NCI-H2171 treated with DMSO at 0.1 percent for 48 hours (cell line): ENCODE results near the gene CHRNA5.

Experiments used
- DNase-seq: peaks from one replicate; lab custom pipeline; 2025; lab: John Stamatoyannopoulos, UW

The CHRNA5 gene

DNA sequence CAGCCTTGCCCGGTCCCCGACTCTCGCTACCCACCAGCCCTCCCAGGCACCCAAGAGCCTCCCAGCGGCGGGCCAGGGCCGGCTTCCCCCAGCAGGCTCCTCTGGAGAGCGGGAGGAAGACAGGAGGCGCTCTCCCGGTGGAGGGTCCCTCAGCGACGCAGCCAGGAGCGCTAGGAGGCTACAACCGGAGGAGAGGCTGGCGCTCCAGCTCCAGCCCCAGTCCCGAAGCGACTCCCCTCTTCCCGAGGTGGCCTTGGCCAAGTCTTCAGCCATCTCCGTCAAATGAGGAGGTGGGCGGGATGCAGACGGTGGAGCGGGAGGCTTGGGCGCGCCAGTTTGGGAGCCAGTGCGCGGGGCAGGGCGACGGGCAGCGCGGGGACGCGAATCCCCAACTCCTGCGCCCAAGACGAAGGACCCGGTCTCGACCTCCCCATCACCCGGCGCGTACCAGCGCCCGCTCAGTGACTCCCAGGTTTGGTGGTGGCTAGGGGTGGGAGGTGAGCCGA, 54.8 kb downstream of the CHRNA5 start:
- DNase-seq, result peak; percentile 66

DNA sequence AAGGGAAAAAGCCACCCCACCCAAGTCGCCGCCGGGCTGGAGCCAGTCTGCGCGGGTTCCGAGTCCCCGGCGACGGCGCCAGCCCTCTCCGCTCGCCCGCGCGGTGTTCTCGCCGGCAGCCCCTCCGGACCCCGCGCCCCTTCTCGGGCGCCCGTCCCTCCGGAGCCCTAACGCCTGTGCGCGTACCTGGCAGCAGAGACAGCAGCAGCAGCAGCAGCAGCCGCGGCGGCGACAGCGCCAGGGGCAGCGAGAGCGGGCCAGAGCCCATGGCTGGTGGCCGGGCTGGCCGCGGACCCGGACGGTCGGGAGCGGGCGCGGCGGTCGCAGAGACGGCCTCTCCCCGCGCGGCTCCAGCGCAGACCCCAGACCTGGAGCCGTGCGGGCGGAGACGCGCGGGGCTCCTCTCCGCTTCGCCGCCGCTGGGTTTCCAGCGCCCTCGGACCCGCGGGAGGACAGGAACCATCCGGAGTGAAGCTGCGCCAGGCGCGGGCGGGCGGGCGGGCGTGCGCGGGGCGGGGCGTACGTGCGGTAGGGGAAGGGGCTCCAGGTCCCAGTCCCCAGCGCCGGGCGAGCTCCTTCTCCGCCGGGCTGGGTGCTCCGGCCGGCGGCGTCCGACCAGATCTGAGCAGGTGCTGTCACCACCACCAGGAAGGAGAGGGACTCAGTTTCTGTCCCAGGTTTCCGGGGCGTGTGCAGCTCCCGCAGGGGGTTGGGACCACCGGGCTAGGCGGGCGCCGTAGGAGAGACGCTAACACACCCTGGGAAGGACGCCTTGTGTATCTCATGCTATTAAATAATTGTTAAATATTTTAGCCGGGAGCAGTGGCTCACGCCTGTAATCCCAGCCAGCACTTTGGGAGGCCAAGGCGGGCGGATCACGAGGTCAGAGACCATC, 55.5 kb downstream of the CHRNA5 start, which contains the start of gene CHRNA3:
Gene CHRNA3 (minus strand): TSS at position 470 of the 895 bp plus-strand sequence. CDS start 202 bp downstream, at position 268.
- peak; percentile 37 for DNase-seq

DNA sequence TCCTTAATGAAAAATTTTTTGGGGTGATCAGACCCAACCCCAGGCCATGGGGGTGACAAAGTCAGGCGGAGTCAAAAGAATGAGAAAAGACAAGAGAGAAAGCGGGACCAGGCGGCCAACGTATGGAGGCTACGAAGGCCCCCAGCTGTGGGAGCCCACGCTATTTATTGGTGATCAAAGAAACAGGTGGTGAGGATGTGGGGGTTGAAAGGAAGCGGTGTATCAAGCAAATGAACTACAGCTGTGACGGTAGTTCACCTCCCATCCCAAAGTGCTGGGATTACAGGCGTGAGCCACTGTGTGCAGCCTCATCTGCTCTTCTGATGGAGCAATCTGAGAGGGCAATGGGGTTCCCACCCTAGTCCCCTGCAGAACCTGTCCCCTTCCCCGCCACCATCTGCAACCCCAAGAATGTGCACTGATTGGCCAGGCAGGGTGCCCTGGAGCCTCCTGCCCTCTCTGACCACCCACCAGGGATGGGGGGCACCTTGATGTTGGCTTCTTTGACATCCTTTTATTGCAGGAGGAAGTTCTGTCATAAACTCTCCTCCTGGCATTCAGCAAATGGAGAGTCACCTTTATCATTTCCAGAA, 56.6 kb downstream of the CHRNA5 start:
- DNase-seq, result no peak

DNA sequence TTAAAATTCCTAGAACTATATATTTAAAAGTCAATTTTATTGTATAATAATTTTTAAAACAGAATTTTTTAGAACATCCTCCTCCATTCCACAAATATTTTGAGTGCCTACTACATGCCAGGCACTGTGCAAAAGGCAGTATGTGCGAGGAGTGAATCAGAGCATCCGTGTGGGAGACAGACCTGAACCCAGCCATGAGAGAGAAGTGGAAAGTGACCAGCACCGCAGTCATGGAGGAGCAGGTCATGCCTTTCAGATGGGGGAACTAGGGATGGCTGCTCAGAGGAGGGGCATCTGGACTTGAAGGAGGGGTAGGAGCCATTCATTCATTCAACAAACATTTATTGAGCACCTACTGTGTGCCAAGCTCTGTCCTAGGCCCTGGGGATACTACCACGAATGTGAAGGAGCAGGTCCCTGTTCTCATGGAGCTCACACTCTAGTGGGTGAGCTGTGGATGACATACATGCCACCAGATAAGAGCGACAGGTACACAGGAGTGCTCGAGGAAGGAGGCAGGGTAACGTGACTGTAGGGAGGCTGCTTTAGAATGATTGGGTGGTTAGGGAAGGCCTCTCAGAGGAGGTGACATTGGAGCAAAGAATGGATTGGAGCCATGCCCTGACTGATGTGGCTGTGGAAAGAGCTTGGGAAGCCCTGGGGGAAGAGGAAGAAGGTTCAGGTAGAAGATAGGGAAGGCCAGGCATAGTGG, 58.6 kb downstream of the CHRNA5 start:
- no peak for DNase-seq

DNA sequence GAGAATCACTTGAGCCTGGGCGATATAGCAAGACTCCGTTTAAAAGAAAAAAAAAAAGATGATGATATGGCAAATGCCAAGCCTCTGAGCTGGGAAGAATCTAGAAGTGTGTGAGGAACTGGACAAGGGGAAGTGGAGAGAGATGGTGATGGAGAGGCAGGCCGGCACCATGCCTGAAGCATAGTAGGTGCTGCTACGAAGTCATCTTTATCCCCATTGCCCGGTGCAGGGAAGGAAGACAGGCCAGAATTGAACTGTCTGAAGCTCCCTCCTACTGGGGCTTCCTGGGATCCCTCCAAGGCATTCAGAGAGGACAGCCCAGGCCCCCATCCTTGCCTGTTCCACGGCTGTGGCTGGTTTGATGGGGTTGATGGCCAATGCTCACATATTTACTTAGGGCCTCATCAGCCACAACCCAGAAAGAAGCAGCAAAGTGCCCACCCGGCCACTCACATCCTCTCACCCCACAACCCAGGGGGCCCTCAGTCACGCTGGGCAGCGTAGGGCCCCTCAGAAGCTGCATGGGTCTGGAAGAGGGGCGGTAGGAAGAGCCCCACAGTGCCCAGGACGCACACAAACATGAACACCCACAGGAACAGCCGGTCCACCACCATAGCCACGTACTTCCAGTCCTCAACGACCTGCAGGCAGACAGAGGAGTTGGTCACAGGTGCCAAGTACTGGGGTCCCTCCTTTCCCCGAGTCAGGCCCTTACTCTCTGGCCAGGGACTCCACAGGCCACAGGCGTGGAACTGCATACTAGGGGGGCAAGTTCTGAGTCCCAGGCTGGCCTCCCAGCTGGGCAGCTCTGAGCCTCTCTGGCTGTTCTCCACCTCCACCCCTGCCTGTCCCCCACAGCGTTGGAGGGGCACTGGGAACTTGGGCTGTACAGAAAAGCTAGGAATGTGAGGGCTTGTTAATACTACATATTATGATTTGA, 59.6 kb downstream of the CHRNA5 start:
- DNase-seq, result no peak

DNA sequence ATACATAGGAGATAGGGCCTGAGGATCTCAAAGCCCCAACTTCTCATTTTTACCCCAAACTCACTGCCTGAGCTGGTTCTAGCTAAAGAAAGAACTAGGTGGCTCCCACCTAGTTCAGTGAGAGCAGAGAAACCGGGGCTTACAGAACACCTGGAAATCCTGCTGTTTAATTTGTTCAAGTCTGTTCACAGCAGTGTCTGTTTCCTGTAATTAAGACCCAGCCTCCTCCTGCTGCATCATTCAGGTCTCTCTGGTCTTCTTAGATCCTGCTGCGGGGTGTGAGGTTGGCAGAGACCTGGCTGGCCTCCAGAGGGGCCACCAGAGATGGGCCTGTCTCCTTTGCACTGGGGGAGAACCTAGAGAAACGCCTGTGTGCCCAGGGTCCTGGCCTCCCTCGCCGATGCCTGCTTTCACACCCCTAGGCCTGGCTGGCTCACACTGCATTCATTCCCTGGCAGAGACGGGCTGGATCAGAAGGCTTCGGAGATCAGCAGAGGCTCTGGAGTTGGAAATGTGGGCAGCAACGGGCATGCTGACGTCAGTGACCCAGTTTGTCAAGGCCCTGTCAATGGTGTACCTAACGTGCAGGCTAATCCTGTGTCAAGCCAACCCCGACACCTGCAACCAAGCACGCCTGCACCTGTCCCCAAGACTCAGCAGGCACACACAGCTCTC, 60.4 kb downstream of the CHRNA5 start:
- peak; percentile 73 for DNase-seq

DNA sequence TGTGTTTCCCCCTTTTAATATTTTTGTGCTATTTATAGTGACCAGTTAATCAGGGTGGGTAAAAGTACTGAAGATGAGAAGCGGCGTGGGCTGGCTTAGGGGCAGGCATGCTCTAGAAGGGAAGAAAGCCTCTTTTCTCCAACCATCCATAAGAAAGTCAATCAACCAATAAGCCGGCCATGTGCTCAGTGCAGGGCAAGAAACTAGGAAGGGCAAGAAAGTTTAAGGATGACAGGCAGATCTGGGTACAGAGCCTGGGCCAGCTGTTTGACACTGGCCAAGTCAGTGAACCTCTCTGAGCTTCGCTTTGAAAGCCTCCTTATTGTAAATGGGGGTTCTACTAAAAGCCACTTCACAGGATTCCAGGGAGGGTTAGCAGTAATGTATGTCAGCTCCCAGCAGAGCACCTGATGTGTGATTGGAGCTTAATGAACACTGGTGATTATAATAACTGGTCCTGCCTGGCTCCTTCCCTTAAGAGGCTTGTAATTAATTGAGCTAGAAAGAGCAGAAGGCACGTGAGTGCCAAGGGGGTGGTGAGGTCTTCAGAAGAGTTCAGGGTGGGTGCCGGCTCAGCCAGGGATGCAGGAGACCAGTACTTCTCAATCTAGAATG, 61.2 kb downstream of the CHRNA5 start:
- DNase-seq, result peak; percentile 51

DNA sequence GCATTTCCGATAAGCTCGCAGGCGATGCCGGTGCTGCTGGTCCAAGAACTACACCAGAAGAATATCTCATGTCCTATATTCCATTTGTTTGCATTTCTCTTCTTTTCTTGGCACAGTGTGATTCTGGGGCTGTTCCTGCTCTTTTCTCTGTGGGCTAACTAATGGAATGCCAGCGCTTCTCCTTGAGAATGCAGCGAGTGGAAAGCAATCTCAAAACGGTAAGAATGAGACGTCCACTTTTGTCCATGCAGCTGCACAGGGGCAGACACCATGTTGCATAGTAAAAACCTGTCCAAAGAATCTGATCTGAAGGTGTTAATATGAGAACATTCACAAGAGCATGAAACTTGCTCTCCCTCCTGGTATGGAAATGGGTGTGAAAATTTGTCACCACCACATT, 62.0 kb downstream of the CHRNA5 start:
- no peak for DNase-seq

DNA sequence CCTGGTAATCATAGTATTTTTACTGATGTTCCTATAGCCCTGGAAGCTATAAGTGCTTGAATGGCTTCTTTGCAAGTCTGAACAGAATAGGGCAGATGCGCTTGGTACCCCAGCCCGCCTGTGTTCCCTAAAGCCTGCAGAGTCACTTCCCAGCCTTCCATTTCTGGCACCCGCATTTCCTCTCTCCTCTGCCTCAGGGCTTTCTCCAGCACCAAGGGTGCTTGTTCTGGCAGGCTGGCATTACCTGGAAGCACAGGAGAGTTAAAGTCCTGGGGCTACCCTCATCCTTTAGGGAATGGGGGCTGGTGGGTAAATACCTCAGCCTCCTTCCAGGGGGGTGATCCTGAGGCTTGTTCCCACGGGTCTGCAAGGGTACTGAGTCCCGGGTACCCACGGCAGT, 62.9 kb downstream of the CHRNA5 start:
- no peak for DNase-seq

DNA sequence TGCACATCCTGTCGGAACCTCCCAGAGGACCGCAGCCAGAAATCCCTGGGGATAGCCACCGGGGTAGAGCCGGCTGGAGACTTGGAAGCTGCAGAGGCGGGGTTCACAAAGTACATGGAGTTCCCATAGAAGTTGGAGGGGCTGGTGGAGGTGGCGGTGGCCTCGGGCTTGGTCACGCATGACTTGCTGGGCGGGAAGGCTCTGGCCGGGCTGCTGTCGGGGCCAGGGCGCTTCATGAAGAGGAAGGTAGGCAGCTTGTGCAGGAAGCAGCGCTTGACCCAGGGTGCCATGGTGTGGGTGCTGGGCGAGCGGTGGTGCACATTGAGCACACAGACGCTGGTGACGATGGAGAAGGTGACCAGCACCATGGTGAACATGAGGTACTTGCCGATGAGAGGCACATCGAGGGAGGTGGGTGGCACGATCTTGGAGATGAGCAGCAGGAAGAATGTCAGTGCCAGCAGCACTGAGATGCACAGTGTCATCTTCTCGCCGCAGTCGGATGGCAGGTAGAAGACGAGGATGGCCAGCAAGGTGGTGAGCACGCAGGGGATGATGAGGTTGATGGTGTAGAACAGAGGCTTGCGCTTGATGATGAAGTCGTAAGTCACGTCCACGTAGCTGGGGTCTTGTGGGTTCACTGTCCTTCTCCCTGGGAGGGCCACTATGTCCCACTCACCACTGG, 63.9 kb downstream of the CHRNA5 start:
- DNase-seq, result no peak

DNA sequence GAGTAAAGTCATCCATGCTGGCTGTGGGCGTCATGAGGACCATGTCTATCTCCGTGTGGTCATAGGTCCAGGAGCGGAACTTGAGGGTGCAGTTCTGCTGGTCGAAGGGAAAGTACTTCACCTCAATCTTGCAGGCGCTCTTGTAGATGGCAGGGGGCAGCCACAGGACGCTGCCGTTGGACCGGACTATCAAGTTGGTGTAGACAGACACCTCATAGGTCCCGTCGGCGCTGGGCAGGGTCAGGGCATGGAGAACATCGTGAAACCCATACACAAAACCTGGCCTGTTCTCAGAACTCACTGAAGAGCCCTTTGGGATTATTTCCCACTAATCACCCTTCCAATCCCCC, 64.4 kb downstream of the CHRNA5 start:
- DNase-seq, result no peak

DNA sequence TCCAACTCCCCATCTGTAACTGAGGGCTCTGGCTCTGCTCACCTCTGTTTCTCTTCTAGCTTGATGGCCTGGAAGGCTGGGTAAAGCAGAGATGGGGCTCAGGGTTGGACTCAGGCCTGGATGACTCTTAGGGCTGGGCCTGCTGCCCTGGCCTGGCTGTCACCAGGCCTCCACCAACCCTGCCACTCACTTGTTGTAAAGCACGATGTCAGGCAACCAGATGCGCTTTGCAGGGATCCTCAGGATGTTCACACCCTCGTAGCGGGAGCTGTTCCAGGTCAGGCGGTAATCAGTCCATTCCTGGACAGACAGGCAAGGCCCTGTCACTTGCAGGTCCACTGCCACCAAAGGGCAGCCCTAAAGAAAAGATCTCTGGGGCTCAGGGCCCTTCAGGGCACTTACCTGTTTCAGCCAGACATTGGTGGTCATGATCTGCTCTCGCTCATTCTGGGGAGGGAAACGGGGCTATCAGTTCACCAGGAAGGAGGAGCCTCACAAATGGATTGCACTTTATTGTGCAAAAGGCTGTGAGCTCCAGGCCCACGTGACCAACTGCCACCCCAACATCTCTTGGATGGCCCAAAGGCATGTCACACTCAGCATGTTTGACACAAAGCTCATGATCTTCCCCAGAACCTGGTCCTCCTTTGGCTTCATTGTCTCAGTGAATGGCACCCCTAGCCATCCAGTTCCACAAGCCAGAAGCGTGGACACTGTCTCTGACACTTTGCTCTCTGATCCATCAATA, 65.7 kb downstream of the CHRNA5 start:
- no peak for DNase-seq

DNA sequence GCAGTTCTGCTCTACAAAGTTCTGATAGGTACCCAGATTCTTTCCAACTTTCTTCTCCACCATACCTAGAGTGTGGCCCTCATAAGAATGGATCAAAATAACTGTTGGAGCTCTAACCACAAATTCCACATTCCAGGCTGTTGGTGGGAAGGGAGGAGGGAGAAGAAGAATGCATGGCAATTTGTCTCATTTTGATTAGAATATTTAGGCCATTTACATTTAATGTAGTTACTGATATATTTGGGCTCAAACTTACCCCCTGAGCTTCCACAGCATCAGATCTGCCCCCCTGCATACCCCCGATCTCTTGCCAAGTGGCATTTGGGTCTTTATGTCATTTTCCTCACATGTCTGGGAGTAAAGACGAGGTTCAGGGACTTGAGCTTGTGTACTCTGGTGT, 68.0 kb downstream of the CHRNA5 start:
- DNase-seq, result no peak

DNA sequence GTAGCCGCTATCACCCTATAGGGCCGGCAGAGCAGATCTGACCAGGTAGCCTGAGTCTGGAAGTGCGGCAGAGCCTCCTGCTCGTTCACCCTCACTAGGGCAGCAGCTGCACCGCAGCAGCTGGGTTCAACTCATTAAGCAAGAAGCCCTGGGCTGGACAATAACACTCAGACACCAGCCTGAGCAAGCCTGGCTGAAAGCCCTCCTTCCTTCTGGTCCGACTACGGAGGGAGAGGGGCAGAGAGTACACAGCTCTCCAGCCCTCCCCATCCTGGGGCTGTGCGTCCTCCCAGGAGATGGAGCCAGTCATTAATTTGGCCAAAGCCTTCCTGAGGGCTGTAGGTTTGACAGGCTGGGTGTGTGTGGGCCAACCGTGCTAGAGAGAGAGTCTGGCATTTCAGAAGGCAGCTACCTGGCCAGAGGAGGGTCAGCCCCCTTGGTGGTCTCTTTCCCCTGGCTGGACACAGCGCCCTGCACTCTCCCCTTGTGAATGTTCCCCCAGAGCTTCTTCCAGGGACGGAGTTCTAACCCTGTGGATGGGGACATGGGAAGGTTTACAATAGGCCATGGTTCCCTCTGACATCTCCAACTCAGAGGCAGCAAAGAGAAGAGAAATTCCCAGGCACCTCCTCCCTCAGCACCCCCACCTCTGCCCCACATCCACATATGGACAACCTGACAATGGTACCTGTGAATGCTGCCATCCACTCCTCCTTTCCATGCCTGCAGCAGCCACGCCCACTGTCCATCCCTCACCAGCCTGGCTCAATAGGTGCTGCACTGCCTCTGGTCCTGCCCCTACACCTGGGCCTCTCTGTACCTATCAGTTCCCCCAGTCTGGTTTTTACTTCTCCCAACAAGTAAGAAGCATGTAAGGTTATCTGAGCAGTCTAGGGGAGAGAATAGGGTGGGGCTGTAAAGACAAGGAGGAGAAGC, 69.2 kb downstream of the CHRNA5 start:
- no peak for DNase-seq

DNA sequence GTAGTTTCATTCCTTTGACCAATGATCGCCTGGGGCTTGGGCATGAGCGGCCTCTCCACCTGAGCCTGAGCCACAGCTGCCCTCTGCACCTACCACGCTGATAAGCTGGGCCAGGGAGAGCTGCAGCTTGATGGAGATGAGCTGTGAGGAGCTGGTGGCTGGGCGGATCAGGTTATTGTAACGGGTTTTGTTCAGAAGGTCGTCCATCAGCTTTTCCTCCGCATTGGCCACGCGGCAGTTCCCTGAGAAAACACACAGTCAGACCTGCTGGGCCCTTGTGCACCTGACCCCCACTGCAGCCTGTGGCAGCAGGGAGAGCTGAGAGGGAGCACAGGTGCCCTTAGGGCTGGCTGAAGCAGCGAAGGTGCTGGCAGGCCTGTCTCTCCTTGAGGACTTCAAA, 70.0 kb downstream of the CHRNA5 start:
- DNase-seq, result no peak

DNA sequence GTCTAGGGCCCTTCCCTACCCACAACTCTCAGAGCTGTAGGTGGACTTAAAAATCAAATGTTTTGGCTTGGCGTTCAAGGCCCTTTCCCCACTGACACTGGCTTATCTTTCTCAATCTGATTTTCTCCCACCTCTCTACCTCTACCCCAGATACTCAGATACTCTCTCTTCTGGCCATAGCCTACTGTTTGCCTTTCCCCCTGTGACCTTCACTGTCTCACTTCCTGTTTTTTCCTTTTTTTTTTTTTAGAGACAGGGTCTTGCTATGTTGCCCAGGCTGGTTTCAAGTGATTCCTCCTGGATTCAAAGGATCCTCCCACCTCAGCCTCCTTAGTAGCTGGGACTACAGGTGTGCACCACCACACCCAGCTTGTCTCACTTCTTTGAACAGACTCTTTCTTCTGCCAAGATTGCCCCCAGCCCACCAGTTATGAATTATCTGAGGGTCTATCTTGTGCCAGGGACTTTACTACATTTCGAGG, 71.1 kb downstream of the CHRNA5 start:
- no peak for DNase-seq

DNA sequence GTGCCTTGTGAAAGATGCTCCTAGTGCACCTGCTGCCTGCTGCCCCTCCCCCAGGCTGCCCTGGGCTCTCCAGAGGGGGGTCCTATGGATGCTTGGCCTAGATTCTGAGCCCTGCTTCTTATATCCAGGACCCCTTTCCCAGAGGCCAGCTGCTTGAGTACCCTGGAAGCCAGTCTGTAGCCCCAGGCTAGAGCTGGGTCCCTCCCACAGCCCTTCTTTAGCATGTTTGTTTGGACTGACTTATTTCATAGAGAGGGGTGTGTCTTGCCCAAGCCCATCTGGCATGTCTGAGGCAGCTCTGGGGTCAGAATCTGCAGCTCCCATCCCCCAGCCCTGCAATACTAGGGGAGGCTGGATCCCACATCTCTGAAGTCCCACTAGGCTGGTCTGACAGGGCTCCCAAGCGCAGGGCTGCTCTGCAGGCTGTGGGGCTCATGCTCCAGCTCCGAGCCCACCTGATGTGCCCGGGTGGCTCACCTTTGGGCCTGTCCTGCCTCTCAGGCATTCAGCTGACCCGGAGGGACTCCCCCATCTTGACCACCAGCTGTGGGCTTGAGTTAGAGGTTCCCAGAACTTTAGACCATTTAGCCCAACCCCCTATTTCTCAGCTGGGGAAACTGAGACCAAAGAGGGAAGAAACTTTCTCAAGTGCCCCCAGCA, 72.6 kb downstream of the CHRNA5 start:
- peak; percentile 90 for DNase-seq
